H1 (cell line): ENCODE results near the gene FRMD3. TPM values are rescaled to one million over a fixed set of nuclear protein-coding genes. Genes with fewer than 3 reads are reported as not detected.

Source experiments
- GABPA ChIP-seq: IDR thresholded peaks from 2 replicates; pipeline ENCODE4 v1.6.1; 2011; ENCODE audit warnings: mild to moderate bottlenecking, low read length, moderate library complexity, borderline replicate concordance; ENCODE audit not compliant: insufficient read depth
- JUND ChIP-seq: IDR thresholded peaks from 2 replicates; pipeline ENCODE4 v1.6.1; 2011; ENCODE audit warnings: mild to moderate bottlenecking, improper control_type of control experiment, low read length
- KDM5A ChIP-seq: fragments of 200-600 bp; IDR thresholded peaks from 2 replicates; pipeline ENCODE4 v1.7.1; 2012; ENCODE audit warnings: mild to moderate bottlenecking, low read length, inconsistent platforms, mixed read lengths
- SP2 ChIP-seq: IDR thresholded peaks from 2 replicates; pipeline ENCODE4 v1.6.1; 2012; ENCODE audit warnings: mild to moderate bottlenecking, low read length, inconsistent platforms
- TCF12 ChIP-seq: IDR thresholded peaks from 2 replicates; pipeline ENCODE4 v1.6.1; 2011; ENCODE audit warnings: low read depth, mild to moderate bottlenecking, low read length
- polyA plus RNA-seq, 7 experiments: library from polyadenylated mRNA; depleted of rRNA in 3 of 7; stranded (reverse) in 5 of 7; unstranded in 2 of 7; fragments of >200 nt in 5 of 7; fragments of 200-250 nt in 2 of 7; gene quantifications; 1 replicate in 5 of 7; 2 replicates in 1 of 7; 4 replicates in 1 of 7; pipeline versions ENCODE4 v1.2.1 to v1.2.3, GENCODE V29; 2011 to 2013; ENCODE audit warnings: missing spikeins in 2 of 7, mixed read lengths in 2 of 7
- total RNA-seq: library from RNA; stranded (reverse); fragmentation: NEBNext Ultra II Directional; extraction: Animal tissue kit (Norgen Biotek cat#: 25700); gene quantifications from 2 replicates; pipeline ENCODE4 v1.2.1, GENCODE V29; 2021

Gene FRMD3
- total and polyA plus RNA-seq, 2 of the 8 experiments (the other 6 are each of a cell fraction or from before 2014, with no cell fraction given): 0.15 to 1.4 TPM

DNA sequence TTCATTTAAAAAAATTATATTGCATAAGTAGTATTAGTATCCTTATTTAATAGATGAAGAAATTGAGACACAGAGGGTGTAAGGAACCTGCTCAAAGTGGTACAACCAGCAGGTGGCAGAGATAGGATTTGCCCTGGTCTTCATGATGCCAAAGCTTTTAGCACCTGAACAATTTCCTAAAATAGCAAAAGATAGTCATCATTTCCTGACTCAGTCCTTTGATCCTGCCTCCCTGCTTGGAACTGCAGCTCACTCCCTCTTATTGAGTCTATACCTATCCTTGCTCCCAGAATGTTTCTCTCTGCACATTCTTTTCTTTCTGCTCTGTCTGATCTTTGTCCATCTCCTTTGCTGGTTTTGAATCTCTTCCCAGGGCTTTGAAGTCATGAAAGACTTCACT is 155.8 kb downstream of the FRMD3 start (continued):
- TF ChIP-seq SP2 (no peak), KDM5A (no peak), JUND (no peak), TCF12 (no peak), GABPA (no peak)
